Epithelial cell of prostate (primary cell): Measurements from ENCODE around the gene ZNF311.

Source experiments
- DNase-seq: peaks from one replicate; pipeline ENCODE4 v3.0.0-alpha.2; 2011; ENCODE audit warnings: low read depth, low spot score
- H3K27ac ChIP-seq: fragments of 450-650 bp; 2 replicates; pipeline ENCODE4 v1.5.1; 2017; ENCODE audit warnings: mild to moderate bottlenecking

ZNF311 gene

GRCh38 chr6:29005183-29005885, at the start of gene ZNF311:
Gene ZNF311 (minus strand): TSS chr6:29005315. CDS start chr6:29003954, 1,361 bp downstream.
- H3K27ac ChIP-seq = peak within 1 kb of the TSS; percentile 30
- no peak for DNase-seq

- no peak for DNase-seq
Observed at GRCh38 chr6:29051680-29052079, 46.6 kb upstream of the ZNF311 start.

GRCh38 chr6:29045075-29045474, 40.0 kb upstream of the ZNF311 start, which contains the start of gene OR2W1:
Gene OR2W1 (minus strand): TSS chr6:29045175. CDS start chr6:29045175, 0 bp downstream.
- no peak within 1 kb of the TSS for H3K27ac ChIP-seq
- DNase-seq = no peak

More at GRCh38 chr6:29051680-29052079, 46.6 kb upstream of the ZNF311 start:
- H3K27ac ChIP-seq = no peak overlapping the region

- H3K27ac ChIP-seq = no peak overlapping the region
- DNase-seq = no peak
Observed at GRCh38 chr6:29035951-29036350, 30.8 kb upstream of the ZNF311 start.

GRCh38 chr6:29028821-29029220, 23.7 kb upstream of the ZNF311 start:
- DNase-seq = no peak
- no peak overlapping the region for H3K27ac ChIP-seq

- H3K27ac ChIP-seq = no peak overlapping the region
- no peak for DNase-seq
Observed at GRCh38 chr6:29025927-29026585, 20.9 kb upstream of the ZNF311 start.

- no peak overlapping the region for H3K27ac ChIP-seq
- no peak for DNase-seq
Observed at GRCh38 chr6:29021434-29021833, 16.3 kb upstream of the ZNF311 start.

- no peak overlapping the region for H3K27ac ChIP-seq
- no peak for DNase-seq
Observed at GRCh38 chr6:29019629-29020028, 14.5 kb upstream of the ZNF311 start.

GRCh38 chr6:29017428-29017802, 12.3 kb upstream of the ZNF311 start:
- DNase-seq = no peak
- no peak overlapping the region for H3K27ac ChIP-seq

GRCh38 chr6:29016559-29017427, 11.7 kb upstream of the ZNF311 start:
- no peak overlapping the region for H3K27ac ChIP-seq
- DNase-seq = peak; percentile 14

- no peak for DNase-seq
- no peak overlapping the region for H3K27ac ChIP-seq
Observed at GRCh38 chr6:29014729-29015608, 9.9 kb upstream of the ZNF311 start.

- DNase-seq = no peak
- H3K27ac ChIP-seq = no peak overlapping the region
Observed at GRCh38 chr6:29011276-29011734, 6.2 kb upstream of the ZNF311 start.

- H3K27ac ChIP-seq = no peak overlapping the region
- DNase-seq = no peak
Observed at GRCh38 chr6:29009358-29009757, 4.2 kb upstream of the ZNF311 start.

GRCh38 chr6:29008089-29008488, 3.0 kb upstream of the ZNF311 start:
- no peak overlapping the region for H3K27ac ChIP-seq
- no peak for DNase-seq

- no peak for DNase-seq
Observed at GRCh38 chr6:28996844-28997510, 8.1 kb downstream of the ZNF311 start.

GRCh38 chr6:28995093-28995650, 9.9 kb downstream of the ZNF311 start:
- no peak for DNase-seq
- no peak overlapping the region for H3K27ac ChIP-seq

More at GRCh38 chr6:28996844-28997510, 8.1 kb downstream of the ZNF311 start:
- H3K27ac ChIP-seq = no peak overlapping the region

GRCh38 chr6:28988536-28989311, 16.4 kb downstream of the ZNF311 start:
- no peak for DNase-seq
- H3K27ac ChIP-seq = no peak overlapping the region
